Upper lobe of right lung (tissue), 1 donor: ENCODE data around the gene COBL. TPM values are rescaled to one million over a fixed set of nuclear protein-coding genes. Genes with fewer than 3 reads are reported as not detected.
A peak's percentile ranks its signal among the peaks of the same experiment; 100 is the strongest.

ENCODE experiments used
- ATAC-seq: fragments of 200-7000 bp; cut with Tn5 transposase; one replicate; pipeline ENCODE4 v1.9.1; 2020; ENCODE audit warnings: mild to moderate bottlenecking, moderate library complexity
- DNase-seq: peaks from one replicate; pipeline ENCODE4 v3.0.0-alpha.2; 2020
- H3K27ac ChIP-seq: fragments of 200-600 bp; one replicate; pipeline ENCODE4 v1.8.0; 2022
- H3K27me3 ChIP-seq: fragments of 200-600 bp; one replicate; pipeline ENCODE4 v1.8.0; 2022; ENCODE audit warnings: mild to moderate bottlenecking
- H3K36me3 ChIP-seq: fragments of 200-600 bp; one replicate; pipeline ENCODE4 v1.8.0; 2022
- H3K4me1 ChIP-seq: fragments of 200-600 bp; one replicate; pipeline ENCODE4 v1.8.0; 2022
- H3K4me3 ChIP-seq: fragments of 200-600 bp; one replicate; pipeline ENCODE4 v1.8.0; 2022; ENCODE audit warnings: mild to moderate bottlenecking
- H3K9me3 ChIP-seq: fragments of 200-600 bp; one replicate; pipeline ENCODE4 v1.8.0; 2022
- CTCF ChIP-seq: fragments of 200-600 bp; IDR thresholded peaks from one replicate; pipeline ENCODE4 v1.8.0; 2022; ENCODE audit warnings: antibody characterized with exemption
- intact Hi-C: fragments of 100-400 bp; cut with DNase I; formaldehyde crosslinking; loops from one replicate; pipeline ENCODE4 v1.11.0; 2022
- total RNA-seq: library from RNA; stranded (reverse); fragmentation: NEBNext Ultra II Directional; extraction: Animal tissue kit (Norgen Biotek cat#: 25700); gene quantifications from one replicate; pipeline ENCODE4 v1.2.1, GENCODE V29; 2021
- donor health status: DM: no; HTN: yes; CAD: no; lungs with severe emphysema.

The COBL gene
- total RNA-seq, 1 donor from 2014 or later = 29.2 TPM

GRCh38 chr7:51313738-51314425, 2.7 kb downstream of the COBL start:
- intact Hi-C loops = no loop called here
- H3K36me3 ChIP-seq = no peaks in the 10 kb centered on the region
- H3K4me1 ChIP-seq = peaks cover 22% of the 10 kb centered on the region
- no peaks in the 10 kb centered on the region for H3K9me3 ChIP-seq
- H3K27ac ChIP-seq = peak overlapping the region; percentile 30
- no peak for TF ChIP-seq CTCF
- H3K27me3 ChIP-seq = peaks cover 11% of the 10 kb centered on the region
- ATAC-seq (no peak), DNase-seq (no peak)
- H3K4me3 ChIP-seq = no peak overlapping the region

GRCh38 chr7:51312951-51313737, 3.5 kb downstream of the COBL start:
- DNase-seq = no peak
- Histone ChIP-seq H3K4me3 (no peak overlapping the region), H3K27ac (no peak overlapping the region), H3K36me3 (no peaks in the 10 kb centered on the region), H3K27me3 (peaks cover 11% of the 10 kb centered on the region), H3K4me1 (peaks cover 22% of the 10 kb centered on the region), H3K9me3 (no peaks in the 10 kb centered on the region)
- TF ChIP-seq CTCF = no peak
- intact Hi-C loops = no loop called here
- no peak for ATAC-seq

DNA sequence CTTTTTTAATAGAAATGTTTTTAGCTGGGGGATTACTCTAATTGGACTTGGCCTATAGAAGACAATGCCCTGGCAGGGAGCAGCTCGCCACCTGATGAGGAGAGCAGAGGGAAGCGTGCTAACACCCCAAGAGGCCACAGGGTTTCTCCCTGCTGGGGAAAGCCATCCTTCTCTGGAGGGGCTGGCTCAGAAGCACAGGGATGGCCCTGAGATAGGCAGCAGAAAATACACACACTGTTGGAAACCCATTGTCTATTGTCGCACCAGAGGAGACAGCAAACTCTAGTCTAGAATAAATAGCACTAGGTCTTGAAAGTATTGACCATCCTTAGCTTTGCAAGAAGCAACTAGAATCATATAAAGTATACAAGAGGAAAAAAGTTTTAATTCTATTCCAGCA, 5.4 kb downstream of the COBL start:
- no peaks in the 10 kb centered on the region for H3K36me3 ChIP-seq
- H3K9me3 ChIP-seq = no peaks in the 10 kb centered on the region
- DNase-seq = no peak
- intact Hi-C loops = no loop called here
- no peak overlapping the region for H3K27ac ChIP-seq
- H3K27me3 ChIP-seq = peaks cover 9% of the 10 kb centered on the region
- ATAC-seq = no peak
- H3K4me1 ChIP-seq = peaks cover 24% of the 10 kb centered on the region
- H3K4me3 ChIP-seq = no peak overlapping the region
- TF ChIP-seq CTCF = no peak

GRCh38 chr7:51310131-51310583, 6.5 kb downstream of the COBL start:
- Histone ChIP-seq H3K27ac (no peak overlapping the region), H3K36me3 (no peaks in the 10 kb centered on the region), H3K4me1 (peaks cover 24% of the 10 kb centered on the region), H3K9me3 (no peaks in the 10 kb centered on the region), H3K27me3 (no peaks in the 10 kb centered on the region), H3K4me3 (no peak overlapping the region)
- DNase-seq (no peak), ATAC-seq (no peak)
- intact Hi-C loops = no loop called here
- no peak for TF ChIP-seq CTCF

DNA sequence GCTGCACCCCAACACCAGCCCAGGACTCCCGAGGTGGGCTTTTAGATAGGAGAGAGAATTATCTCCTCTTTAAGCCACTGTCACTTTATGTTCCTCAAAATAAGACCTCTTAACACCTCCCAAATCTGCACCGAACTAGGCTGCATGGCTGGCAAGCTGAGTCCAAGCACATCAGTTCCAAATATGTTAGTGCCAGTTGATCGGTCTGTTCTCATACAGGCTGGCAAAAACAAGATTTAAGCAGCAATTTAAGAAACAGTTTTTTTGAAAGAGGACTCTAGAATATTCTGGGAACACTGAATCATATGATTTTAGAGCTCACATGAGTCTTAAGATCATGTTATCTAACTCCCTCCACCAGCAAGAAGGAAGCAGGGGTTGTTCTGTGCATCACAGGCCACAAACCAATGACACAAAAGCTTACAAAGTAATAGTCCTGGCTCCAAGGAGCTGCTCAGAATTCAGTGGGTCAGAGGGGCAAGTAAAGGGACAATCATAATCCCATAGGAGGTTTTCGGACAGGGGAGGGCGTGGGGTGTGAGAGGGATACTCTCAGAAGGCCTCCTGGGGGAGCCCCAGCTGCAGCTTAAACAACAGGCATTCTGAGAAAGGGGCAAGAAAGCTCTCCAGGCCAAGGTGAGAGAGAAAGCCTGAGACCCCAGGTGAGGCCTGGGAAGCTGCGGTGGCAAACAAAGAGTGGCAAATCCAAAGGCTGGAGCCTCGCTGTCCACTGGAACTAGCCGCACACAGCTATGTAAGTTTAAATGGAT, 7.1 kb downstream of the COBL start:
- Histone ChIP-seq H3K27ac (no peak overlapping the region), H3K27me3 (no peaks in the 10 kb centered on the region), H3K36me3 (no peaks in the 10 kb centered on the region), H3K4me1 (peaks cover 24% of the 10 kb centered on the region), H3K4me3 (no peak overlapping the region), H3K9me3 (no peaks in the 10 kb centered on the region)
- no peak for DNase-seq
- ATAC-seq = no peak
- TF ChIP-seq CTCF = no peak
- intact Hi-C loops = no loop called here
